Liver (tissue), 9 donors: ENCODE results near the gene TIFAB. TPM values are rescaled to one million over a fixed set of nuclear protein-coding genes. Genes with fewer than 3 reads are reported as not detected.

Experiments
- DNase-seq: peaks from one replicate; pipeline ENCODE4 v3.0.0-alpha.2; 2017; ENCODE audit warnings: low spot score
- H3K27ac ChIP-seq, 2 donors: one replicate each; pipeline ENCODE4 v1.7.0; 2013; ENCODE audit warnings: inconsistent platforms in 2 of 2, low read length in 2 of 2, control low read depth in 1 of 2, low read depth in 1 of 2, mild to moderate bottlenecking in 1 of 2
- H3K27me3 ChIP-seq, 4 donors: one replicate each; pipeline versions ENCODE4 v1.6.1 to v1.7.0; 2013; ENCODE audit warnings: low read length in 3 of 4, inconsistent platforms in 1 of 4, mild to moderate bottlenecking in 1 of 4, moderate library complexity in 1 of 4; ENCODE audit not compliant: control insufficient read depth in 4 of 4, insufficient read depth in 4 of 4
- H3K36me3 ChIP-seq, 4 donors: one replicate each; pipeline versions ENCODE4 v1.6.1 to v1.7.0; 2013; ENCODE audit warnings: low read length in 3 of 4, mild to moderate bottlenecking in 3 of 4, low read depth in 1 of 4, moderate library complexity in 1 of 4; ENCODE audit not compliant: control insufficient read depth in 4 of 4, insufficient read depth in 3 of 4
- H3K4me1 ChIP-seq, 4 donors: one replicate each; pipeline versions ENCODE4 v1.6.1 to v1.7.0; 2013; ENCODE audit warnings: low read length in 3 of 4, mild to moderate bottlenecking in 3 of 4, moderate library complexity in 1 of 4; ENCODE audit not compliant: control insufficient read depth in 4 of 4, insufficient read depth in 4 of 4
- H3K4me3 ChIP-seq, 3 donors: one replicate each; pipeline versions ENCODE4 v1.6.1 to v1.7.0; 2013; ENCODE audit warnings: low read length in 3 of 3, control low read depth in 1 of 3, low read depth in 1 of 3, mild to moderate bottlenecking in 1 of 3
- H3K9ac ChIP-seq, 2 donors: one replicate each; pipeline ENCODE4 v1.7.0; 2013; ENCODE audit warnings: low read length in 2 of 2, mild to moderate bottlenecking in 2 of 2, moderate library complexity in 2 of 2, control low read depth in 1 of 2, low read depth in 1 of 2
- H3K9me3 ChIP-seq, 4 donors: one replicate each; pipeline versions ENCODE4 v1.6.1 to v1.7.0; 2013; ENCODE audit warnings: low read length in 3 of 4; ENCODE audit not compliant: control insufficient read depth in 4 of 4
- EGR1 ChIP-seq, 2 donors: IDR thresholded peaks; 2 replicates each; pipeline ENCODE4 v1.6.1; 2016 to 2018; ENCODE audit warnings: antibody characterized with exemption in 2 of 2, low read depth in 2 of 2
- FOXA1 ChIP-seq: IDR thresholded peaks from 2 replicates; pipeline ENCODE4 v1.6.1; 2016; ENCODE audit warnings: antibody characterized with exemption
- HNF4G ChIP-seq: IDR thresholded peaks from 2 replicates; pipeline ENCODE4 v1.6.1; 2016; ENCODE audit warnings: antibody characterized with exemption
- JUND ChIP-seq, 2 donors: IDR thresholded peaks; 2 replicates each; pipeline ENCODE4 v1.6.1; 2016; ENCODE audit warnings: antibody characterized with exemption in 2 of 2
- NR2F2 ChIP-seq: IDR thresholded peaks from 2 replicates; pipeline ENCODE4 v1.6.1; 2016; ENCODE audit warnings: antibody characterized with exemption
- RAD21 ChIP-seq, 2 donors: IDR thresholded peaks; 2 replicates each; pipeline ENCODE4 v1.6.1; 2016; ENCODE audit warnings: antibody characterized with exemption in 2 of 2, mild to moderate bottlenecking in 2 of 2
- RXRA ChIP-seq, 2 donors: IDR thresholded peaks; 2 replicates each; pipeline ENCODE4 v1.6.1; 2017 to 2018; ENCODE audit warnings: antibody characterized with exemption in 2 of 2, mild to moderate bottlenecking in 1 of 2
- SP1 ChIP-seq: IDR thresholded peaks from 2 replicates; pipeline ENCODE4 v1.6.1; 2018; ENCODE audit warnings: antibody characterized with exemption, mild to moderate bottlenecking
- YY1 ChIP-seq: IDR thresholded peaks from 2 replicates; pipeline ENCODE4 v1.6.1; 2016; ENCODE audit warnings: antibody characterized with exemption, mild to moderate bottlenecking
- WGBS: extraction: QIAGEN DNeasy Blood & Tissue Kit; methylation state at CpG from one replicate; pipeline ENCODE4 v1.1.7; 2013; 5-methylcytosine and 5-hydroxymethylcytosine counted together
- polyA plus RNA-seq, 2 donors: library from polyadenylated mRNA; stranded (reverse) in 1 of 2; unstranded in 1 of 2; fragments of 200-250 nt in 1 of 2; fragments of >200 nt in 1 of 2; fragmentation: Nextera tagmentation in 1 of 2; extraction: Ambion mirVana in 1 of 2; gene quantifications; one replicate each; pipeline versions ENCODE4 v1.2.1 to v1.2.3, GENCODE V29; 2013 to 2015
- total RNA-seq, 2 donors: library from RNA; depleted of rRNA; stranded (reverse); fragments of >200 nt; gene quantifications; one replicate each; pipeline ENCODE4 v1.2.3, GENCODE V29; 2014
- TF ChIP-seq, protein P1 (sequence below): IDR thresholded peaks from 2 replicates; pipeline ENCODE4 v1.6.1; 2016; ENCODE audit warnings: antibody characterized with exemption, mild to moderate bottlenecking
- donor health status: healthy.
- donor health status: healthy.
- donor health status: healthy.
- donor health status: healthy.
- donor health status: healthy.

The TIFAB gene
- total and polyA plus RNA-seq, 4 donors: 0.02 to 0.47 TPM; not detected in 2

DNA sequence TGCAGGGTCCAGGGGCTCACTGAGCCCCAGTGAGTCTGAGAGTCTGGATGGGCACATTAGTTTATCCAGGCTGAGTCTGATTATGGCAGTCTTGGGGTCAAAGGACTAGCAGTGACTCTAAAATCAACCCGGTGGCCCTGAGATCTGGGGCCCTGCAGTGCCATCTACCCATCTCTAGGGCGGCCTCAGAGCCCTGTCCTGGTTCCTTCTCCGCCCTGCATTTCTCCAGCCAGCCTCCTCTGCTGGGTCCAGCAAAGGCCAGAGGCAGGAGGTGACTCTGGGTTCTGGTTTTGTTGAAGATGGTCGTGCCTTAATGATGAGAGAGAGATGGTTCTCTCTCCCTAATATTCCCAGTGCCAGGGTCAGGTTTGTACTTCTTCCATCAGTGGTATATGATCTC, 20.0 kb downstream of the TIFAB start (continued):
- TF ChIP-seq RAD21 (IDR thresholded peaks at IDR 0.05) (no peak), FOXA1 (no peak), NR2F2 (no peak)
- TF ChIP-seq, protein P1, sequence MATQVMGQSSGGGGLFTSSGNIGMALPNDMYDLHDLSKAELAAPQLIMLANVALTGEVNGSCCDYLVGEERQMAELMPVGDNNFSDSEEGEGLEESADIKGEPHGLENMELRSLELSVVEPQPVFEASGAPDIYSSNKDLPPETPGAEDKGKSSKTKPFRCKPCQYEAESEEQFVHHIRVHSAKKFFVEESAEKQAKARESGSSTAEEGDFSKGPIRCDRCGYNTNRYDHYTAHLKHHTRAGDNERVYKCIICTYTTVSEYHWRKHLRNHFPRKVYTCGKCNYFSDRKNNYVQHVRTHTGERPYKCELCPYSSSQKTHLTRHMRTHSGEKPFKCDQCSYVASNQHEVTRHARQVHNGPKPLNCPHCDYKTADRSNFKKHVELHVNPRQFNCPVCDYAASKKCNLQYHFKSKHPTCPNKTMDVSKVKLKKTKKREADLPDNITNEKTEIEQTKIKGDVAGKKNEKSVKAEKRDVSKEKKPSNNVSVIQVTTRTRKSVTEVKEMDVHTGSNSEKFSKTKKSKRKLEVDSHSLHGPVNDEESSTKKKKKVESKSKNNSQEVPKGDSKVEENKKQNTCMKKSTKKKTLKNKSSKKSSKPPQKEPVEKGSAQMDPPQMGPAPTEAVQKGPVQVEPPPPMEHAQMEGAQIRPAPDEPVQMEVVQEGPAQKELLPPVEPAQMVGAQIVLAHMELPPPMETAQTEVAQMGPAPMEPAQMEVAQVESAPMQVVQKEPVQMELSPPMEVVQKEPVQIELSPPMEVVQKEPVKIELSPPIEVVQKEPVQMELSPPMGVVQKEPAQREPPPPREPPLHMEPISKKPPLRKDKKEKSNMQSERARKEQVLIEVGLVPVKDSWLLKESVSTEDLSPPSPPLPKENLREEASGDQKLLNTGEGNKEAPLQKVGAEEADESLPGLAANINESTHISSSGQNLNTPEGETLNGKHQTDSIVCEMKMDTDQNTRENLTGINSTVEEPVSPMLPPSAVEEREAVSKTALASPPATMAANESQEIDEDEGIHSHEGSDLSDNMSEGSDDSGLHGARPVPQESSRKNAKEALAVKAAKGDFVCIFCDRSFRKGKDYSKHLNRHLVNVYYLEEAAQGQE: no peak

DNA sequence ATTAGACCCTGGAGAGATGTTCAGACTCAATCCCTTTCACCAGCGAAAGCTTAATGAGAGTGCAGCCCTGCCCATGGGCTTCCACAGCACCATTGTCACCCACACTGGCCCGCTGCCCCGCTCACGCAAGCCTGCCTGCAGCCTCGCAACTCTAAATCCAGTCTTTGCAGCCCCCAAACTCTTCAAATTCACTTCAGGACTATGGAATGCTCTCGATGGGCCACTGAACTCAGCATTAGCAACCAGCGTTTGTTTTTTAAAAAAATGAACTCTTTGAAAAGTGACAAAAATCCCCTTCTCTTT, 22.1 kb downstream of the TIFAB start:
- TF ChIP-seq RXRA (IDR thresholded peaks at IDR 0.05) (no peak), SP1 (no peak), EGR1 (IDR thresholded peaks at IDR 0.05; ENCODE audit: low read depth in 2 of 2) (no peak), YY1 (no peak)
- H3K4me1 ChIP-seq: no peaks in the 10 kb centered on the region
- no peak overlapping the region for H3K4me3 ChIP-seq
- H3K9me3 ChIP-seq: peaks cover 0 to 12% (median 7%) of the 10 kb centered on the region in 4 donors
- H3K9ac ChIP-seq: no peak overlapping the region
- 89% methylated on average over 7 of the region's 7 CpGs for WGBS
- H3K27me3 ChIP-seq: no peaks in the 10 kb centered on the region
- H3K27ac ChIP-seq: no peak overlapping the region
- DNase-seq: no peak
- no peaks in the 10 kb centered on the region for H3K36me3 ChIP-seq

DNA sequence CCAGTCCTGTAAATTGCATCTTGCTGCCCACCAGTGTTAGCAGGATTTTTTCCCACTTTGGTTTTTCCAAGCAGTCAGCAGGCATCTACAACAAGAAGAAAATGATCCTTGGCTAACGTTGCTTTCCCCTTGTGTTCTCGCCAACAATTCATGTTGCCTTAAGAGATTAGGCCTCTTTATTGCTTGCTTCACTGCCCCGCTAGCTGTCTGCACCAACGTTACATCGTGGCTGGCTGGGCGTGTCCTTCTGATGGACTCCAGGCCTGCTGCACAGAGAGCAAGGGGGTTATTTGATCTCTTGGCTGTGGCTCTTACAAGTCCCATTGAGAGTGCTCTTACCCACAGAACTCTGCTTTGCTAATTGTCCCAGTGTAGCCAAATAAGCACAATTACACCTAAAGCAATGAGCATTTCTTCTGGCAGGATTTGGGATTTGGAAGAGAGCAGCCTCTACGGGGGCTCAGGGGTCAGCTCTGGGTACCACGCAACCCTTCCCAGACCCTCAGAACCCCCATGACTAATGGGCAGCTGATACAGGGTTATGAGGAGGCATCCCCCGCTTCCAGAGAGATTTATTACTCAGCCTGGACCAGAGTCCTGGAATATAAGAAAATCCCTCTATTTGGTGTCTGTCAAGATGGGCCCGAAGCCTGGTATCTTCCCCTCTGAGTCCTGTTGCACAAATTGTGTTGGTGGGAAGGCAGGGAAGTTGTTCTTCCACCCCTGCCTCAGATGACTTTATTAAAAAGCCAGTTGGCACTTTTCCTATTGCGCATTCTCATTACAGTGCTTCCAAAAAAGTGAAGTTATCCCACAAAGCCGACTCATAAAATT, 22.6 kb downstream of the TIFAB start:
- H3K36me3 ChIP-seq: no peaks in the 10 kb centered on the region
- DNase-seq: no peak
- TF ChIP-seq SP1: no peak
- no peak for TF ChIP-seq NR2F2
- TF ChIP-seq HNF4G: no peak
- no peak for TF ChIP-seq FOXA1
- no peak for TF ChIP-seq JUND (IDR thresholded peaks at IDR 0.05)
- TF ChIP-seq, protein P1: no peak
- no peaks in the 10 kb centered on the region for H3K27me3 ChIP-seq
- WGBS: 70% methylated on average over 12 of the region's 12 CpGs
- no peak overlapping the region for H3K4me3 ChIP-seq
- H3K9me3 ChIP-seq: peaks cover 0 to 12% (median 7%) of the 10 kb centered on the region in 4 donors
- H3K27ac ChIP-seq: no peak overlapping the region
- no peaks in the 10 kb centered on the region for H3K4me1 ChIP-seq
- no peak overlapping the region for H3K9ac ChIP-seq
